Astrocyte of the spinal cord (primary cell): ENCODE data around the gene RPL21.

ENCODE experiments used
- DNase-seq: peaks from one replicate; pipeline ENCODE4 v3.0.0; 2011; ENCODE audit warnings: low read depth, low spot score
- H3K4me3 ChIP-seq: 2 replicates; pipeline ENCODE4 v1.5.1; 2011; ENCODE audit warnings: low read depth, mild to moderate bottlenecking, low read length, moderate library complexity
- in situ Hi-C: cut with HindIII; loops from 2 replicates; pipeline ENCODE4 v1.10.0; 2017; ENCODE audit warnings: low sequenced_read_pairs
- TF ChIP-seq, protein P1 (sequence below): IDR thresholded peaks from 2 replicates; pipeline ENCODE4 v1.5.1; 2012; ENCODE audit warnings: low read depth, mild to moderate bottlenecking, low read length, inconsistent platforms

Gene RPL21

DNA sequence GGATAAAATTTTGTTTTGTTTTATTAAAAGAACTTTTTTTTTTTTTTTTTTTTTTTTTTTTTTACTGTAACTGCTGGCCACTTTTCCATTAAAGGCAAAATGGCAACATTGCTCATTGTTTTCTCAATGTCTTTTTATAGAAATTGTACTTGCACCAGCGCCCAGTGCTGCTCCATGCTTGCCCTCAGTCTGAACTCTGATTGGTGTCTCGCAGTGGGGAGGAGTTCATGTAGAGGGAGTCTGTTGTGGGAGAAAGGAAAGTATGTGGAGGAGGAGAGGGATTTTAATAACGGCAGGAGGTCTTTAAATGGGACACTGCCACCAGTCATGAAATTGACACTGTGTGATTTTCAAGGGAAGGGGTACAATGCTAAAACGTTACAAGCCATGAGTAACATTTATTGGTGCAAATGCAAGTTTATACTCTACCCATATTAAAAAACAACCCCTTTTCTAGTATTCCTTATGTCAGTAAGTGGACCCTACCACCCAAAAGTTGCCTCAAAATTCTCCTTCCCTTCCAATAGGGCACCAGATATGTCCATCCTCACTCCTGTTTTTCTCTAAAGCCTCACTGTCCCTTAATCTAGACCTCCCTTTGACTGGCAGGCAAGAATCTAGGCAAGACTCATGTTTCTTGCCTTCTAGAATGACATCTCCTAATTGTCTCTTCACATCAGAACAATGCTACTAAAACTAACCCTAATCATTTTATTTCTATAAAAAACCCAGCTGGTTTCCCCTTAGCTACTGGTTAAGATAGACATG is 22.5 kb downstream of the RPL21 start:
- peak; percentile 66 for DNase-seq
- in situ Hi-C loops = no loop called here
- H3K4me3 ChIP-seq = no peak overlapping the region
- TF ChIP-seq, protein P1, sequence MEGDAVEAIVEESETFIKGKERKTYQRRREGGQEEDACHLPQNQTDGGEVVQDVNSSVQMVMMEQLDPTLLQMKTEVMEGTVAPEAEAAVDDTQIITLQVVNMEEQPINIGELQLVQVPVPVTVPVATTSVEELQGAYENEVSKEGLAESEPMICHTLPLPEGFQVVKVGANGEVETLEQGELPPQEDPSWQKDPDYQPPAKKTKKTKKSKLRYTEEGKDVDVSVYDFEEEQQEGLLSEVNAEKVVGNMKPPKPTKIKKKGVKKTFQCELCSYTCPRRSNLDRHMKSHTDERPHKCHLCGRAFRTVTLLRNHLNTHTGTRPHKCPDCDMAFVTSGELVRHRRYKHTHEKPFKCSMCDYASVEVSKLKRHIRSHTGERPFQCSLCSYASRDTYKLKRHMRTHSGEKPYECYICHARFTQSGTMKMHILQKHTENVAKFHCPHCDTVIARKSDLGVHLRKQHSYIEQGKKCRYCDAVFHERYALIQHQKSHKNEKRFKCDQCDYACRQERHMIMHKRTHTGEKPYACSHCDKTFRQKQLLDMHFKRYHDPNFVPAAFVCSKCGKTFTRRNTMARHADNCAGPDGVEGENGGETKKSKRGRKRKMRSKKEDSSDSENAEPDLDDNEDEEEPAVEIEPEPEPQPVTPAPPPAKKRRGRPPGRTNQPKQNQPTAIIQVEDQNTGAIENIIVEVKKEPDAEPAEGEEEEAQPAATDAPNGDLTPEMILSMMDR = no peak

DNA sequence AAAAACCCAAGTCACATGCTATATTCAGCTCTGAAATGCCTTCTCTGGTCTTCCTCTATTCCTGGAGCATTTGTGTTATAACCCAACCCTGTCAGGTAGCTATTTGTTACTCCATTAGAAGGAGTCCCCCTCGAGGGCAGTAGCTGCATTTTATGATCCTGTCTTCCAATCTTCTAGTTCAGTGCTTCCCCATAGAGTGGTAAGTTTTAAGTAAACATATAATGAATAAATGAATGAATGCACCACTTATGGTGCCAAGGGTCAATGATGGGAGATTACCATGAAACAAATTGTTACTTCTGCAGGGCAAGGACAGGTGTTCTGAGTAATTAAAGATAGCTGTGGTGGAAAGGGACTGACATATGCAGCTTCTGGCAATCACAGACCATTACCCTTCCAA is 23.3 kb downstream of the RPL21 start:
- TF ChIP-seq, protein P1 = no peak
- in situ Hi-C loops = no loop called here
- DNase-seq = no peak
- no peak overlapping the region for H3K4me3 ChIP-seq

DNA sequence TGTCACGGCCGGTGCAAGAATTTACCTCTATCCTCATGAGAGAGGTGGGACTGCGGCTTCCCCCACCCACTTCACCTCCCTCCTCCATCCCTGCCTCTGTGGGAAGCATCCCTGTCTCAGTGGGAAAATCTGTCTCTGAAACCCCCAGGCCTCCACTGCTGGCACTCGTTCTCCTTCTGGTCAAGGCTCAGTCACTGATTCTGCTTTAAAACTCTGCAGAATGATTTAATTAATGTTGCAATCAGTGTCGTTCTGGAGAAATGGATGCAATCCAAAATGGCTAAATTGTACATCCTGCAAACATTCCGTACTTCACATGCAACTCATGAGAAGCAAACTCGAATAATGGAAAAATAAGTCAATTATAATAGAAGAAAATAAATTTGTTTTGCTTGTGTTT is 24.8 kb downstream of the RPL21 start:
- H3K4me3 ChIP-seq = no peak overlapping the region
- in situ Hi-C loops = no loop called here
- DNase-seq = no peak
- TF ChIP-seq, protein P1 = no peak

DNA sequence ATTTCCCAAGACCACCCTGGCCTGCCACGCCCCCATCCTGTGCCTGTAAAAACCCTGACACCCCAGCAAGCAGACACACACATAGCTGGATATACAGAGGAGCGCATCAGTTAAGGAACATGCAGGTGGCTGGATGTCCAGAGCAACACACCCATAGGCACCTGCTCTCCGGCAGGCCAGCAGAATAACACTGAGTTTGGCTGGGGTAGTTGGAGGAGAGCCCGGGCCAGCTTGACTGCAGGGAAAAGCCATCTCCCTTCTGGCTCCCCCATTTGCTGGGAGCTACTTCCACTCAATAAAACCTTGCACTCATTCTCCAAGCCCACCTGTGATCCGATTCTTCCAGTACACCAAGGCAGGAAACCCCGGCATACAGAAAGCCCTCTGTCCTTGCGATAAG is 28.1 kb downstream of the RPL21 start:
- no peak for DNase-seq
- no peak overlapping the region for H3K4me3 ChIP-seq
- TF ChIP-seq, protein P1 = no peak
- in situ Hi-C loops = no loop called here

DNA sequence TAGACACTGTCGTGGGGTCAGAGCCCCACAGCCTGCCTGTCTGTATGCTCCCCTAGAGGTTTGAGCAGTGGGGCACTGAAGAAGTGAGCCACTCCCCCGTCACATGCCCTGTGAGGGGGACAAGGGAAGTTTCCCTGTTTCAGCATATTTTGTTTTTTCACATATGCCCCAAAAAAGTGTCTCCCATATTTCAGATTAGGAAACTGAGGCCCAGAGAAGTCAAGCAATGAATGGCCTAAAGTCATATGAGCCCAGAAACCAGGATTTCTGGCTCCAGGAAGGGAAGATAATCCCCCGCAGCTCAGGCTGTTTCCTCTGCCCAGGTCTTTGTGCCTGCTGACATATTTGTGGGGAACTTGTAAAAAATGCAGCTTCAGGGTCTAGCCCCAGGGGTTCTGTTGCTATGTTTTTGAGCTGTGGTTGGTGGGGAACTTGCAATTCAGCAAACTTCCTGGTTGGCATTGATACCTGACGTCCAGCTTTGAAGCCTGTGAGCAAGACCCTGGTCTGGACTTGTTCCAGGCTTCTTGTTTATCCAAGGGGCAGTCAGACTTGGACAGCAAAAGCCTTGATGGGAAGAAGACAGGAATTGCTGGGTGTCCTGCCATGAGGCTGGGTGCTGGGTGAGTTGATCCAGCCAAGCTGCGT is 28.8 kb downstream of the RPL21 start:
- H3K4me3 ChIP-seq = no peak overlapping the region
- TF ChIP-seq, protein P1 = no peak
- in situ Hi-C loops = no loop called here
- peak; percentile 45 for DNase-seq

DNA sequence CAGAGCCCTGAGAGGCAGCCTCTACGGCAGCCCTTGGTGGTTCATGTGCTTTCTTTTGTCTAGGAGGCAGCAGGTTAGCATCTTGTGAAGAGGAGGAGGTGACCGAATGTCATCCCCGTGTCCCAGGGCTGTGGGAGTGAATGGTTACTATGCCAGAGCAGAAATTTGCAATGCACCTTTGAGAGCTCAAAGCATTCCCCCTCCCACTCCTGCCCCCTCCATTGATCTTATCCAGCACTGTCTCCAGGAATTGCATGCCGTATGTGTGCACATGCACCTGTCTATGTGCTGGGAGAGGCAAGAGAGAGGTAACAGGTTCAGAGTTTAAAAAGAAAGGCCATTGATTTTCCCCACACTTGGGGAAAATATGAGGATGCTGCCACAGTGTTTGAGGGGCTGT is 29.5 kb downstream of the RPL21 start:
- in situ Hi-C loops = no loop called here
- no peak for DNase-seq
- TF ChIP-seq, protein P1 = no peak
- no peak overlapping the region for H3K4me3 ChIP-seq
